Stimulated activated CD4-positive, alpha-beta T cell treated with anti-CD3 and anti-CD28 coated beads, Interleukin-4, amount 100 ng/mL, for 1 hour (primary cell): Measurements from ENCODE around the gene OSBPL10.

ENCODE experiments used
- DNase-seq: peaks from one replicate; pipeline ENCODE4 v3.0.0-alpha.2; 2020

Gene OSBPL10

DNA sequence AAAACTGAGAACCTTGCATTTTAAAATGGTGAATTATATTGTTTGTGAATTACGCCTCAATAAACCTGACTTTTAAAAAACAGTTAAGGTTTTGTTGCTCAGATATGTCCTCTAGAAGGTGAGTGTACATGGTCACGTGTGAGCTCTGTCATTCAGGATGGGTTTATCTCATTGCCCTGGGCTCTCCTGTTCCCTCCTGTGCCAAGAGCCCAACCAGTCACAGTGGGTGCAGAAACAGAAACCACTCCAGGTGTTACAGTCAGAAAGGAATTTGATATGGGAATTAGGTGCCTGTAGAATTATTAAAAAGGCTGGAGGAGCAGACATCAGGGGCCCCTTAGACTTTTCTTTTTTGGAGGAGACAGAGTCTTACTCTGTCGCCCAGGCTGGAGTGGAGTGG, 252.0 kb downstream of the OSBPL10 start:
- DNase-seq = no peak

DNA sequence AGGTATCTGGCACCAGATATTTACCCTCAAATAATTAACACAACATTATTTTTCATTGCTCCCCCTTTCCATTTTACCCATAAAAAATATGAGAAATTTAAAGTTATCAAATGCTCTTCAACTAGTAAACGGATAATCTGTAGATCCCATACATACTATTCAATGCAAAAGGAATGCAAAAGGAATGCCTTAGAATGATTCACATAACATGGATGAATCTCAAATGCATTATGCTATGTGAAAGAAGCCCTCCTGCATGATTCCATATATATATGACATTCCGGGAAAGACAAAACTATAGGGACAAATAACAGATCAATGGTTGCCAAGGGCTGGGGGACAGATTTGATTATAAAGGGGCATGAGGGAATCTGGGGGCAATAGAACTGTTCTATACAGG, 252.7 kb downstream of the OSBPL10 start:
- no peak for DNase-seq

DNA sequence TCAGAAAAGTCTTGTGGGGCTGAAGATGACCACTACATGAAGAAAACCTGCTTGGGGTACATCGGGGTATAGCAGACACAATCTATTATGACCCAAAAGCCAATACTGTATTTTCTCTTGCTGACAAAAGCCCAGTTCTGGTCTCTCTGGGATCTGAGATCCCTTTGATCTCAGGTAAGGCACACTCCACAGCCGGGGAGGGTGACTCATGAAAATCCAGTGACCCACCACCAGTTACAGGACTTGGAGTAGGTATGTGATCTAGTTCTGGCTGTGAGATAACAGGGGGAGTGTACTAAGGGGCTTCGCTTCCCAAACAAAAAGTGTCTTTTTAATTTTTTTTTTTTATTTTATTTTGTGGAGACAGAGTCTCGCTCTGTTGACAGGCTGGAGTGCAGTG, 255.1 kb downstream of the OSBPL10 start:
- DNase-seq = no peak

DNA sequence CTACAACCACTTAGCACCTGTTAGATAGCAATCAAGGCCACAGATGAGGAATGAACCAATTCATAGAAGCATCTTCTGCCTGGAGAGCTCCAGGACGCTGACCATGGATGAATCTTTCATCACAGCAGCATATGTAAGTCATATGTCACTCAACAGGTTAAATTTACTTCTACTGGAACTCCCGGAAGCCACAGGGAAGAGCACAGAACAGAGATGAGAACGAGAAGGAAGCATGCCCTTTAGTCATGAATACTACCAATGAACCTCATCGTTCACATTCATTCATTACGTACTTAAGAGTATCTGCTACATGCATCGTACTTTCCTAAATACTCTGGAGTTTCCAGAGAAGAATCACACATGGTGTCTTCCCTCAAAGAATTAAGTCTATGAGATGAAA, 255.5 kb downstream of the OSBPL10 start:
- no peak for DNase-seq

DNA sequence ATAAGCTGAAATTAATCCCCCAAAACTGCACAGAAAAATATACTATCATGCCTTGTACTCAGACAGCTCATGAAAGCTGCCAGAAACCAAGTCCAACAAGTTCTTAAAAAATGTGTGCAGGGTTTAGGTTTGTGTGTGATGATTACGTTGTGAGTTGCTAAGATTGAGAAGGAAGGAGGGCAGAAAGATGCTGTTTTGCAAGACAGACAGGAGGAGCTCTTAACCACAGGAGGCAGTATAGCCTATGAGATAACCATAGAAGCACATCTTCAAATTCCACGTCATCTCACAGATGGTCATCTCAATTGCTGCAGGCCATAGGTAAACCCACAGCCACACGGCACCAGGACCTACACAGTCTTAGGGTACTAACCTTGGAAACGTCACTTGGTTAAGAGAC, 256.4 kb downstream of the OSBPL10 start:
- DNase-seq = no peak

DNA sequence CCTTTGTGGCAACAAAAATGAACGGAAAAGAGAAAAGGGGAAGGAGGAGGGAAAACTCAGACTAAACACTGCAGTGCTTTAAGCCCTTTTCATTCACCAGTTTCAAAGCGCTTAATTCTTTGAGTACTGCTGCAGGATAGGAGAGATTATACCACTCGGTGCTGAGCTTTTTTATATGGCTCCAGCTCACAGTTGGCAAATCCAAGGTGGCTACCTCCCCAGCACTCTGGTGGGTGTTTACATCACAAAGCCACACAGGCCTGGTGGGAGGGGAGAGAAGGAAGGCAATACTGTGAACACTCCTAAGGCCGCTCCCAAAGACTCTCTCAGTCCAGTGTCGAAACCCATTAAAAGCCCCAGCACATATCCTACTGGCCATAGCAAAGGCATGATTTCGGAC, 256.9 kb downstream of the OSBPL10 start:
- no peak for DNase-seq

DNA sequence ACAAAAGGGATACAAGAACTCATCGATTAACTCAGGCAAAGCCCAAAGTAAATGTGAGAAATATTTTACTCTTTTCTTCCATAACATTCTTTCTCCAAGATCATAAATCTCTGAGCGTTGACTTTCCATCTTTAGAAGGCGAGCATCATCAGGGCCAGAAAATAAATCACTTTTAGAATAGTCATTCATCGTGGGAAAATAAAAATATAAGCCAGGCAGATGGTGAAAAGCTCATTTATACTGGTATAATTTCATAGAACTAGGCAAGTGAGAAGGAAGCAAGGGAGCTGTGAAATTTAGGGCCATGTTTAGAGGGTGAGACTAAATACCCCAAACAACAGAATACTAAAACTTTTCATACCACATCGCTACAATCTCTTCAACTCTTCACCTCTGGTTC, 257.4 kb downstream of the OSBPL10 start:
- DNase-seq = no peak

DNA sequence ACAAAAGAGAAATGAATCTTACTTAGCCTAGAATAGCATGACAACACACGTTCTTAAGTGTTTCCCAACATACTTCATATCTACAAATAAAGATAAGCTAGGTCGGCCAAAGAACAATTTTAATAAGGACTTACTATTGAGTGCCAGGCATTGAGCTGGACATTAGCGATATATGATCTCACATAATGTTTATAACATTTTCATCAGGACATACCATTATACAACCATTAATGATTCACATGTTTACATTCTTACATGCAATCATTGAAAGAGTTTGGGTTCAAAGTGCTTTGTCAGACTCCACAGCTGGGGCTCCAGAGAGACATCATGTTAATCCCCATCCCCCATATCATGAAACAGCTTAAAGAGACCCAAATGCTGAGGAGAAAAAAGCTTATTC, 259.4 kb downstream of the OSBPL10 start:
- DNase-seq = no peak

DNA sequence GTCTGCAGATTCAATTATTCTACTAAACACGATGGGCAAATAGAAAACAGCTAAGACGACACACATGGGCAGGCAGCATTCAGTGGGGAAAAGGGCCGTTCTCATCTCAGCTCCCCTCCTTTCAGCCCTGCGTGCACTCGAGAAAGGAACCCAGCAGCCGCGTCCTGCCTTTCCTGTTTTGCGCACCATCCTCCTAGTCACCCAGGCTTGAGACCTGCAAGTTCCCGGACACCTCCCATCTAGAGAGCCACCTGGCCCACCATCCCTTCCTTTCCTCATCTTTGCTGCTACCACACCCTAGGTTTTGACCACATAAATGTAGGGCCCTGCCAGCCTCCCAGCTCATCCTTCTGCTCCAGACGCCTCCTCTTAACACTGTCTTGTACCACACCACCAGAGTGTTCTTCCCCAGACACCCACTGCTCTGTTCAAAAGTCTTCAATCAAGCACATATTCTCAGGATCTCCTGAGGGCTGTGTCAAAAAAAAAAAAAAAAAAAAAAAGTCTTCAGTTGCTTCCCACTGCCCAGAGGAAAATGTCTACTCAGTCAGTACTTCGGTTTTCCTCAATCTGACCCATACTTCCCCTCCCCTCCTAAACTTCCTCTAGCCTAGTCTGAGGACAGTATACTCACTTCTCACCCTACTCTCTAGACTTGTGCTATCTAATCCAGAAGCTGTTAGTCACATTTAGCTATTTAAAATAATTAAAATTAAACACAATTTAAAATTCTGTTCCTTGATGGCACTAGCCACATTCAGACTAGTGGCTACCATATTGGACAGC, 266.4 kb downstream of the OSBPL10 start:
- DNase-seq = no peak

DNA sequence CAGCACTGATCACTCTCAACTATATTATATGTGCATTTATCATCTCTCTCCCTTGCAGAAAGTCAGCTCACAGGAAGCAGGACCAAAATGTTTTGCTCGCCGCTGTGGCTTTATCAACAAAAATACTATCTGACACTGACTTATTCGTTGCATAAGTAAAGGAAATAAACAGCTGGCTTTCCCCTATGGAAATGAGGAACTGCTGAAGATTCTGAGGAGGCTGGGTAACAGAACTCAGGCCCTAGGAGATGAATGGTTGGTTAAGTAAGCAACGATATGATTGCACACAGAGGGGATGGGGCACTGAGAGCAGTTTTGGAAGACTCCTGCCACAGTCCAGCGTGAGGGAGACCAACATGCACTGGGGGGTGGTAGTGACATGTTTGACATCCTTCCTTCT, 267.2 kb downstream of the OSBPL10 start:
- no peak for DNase-seq

DNA sequence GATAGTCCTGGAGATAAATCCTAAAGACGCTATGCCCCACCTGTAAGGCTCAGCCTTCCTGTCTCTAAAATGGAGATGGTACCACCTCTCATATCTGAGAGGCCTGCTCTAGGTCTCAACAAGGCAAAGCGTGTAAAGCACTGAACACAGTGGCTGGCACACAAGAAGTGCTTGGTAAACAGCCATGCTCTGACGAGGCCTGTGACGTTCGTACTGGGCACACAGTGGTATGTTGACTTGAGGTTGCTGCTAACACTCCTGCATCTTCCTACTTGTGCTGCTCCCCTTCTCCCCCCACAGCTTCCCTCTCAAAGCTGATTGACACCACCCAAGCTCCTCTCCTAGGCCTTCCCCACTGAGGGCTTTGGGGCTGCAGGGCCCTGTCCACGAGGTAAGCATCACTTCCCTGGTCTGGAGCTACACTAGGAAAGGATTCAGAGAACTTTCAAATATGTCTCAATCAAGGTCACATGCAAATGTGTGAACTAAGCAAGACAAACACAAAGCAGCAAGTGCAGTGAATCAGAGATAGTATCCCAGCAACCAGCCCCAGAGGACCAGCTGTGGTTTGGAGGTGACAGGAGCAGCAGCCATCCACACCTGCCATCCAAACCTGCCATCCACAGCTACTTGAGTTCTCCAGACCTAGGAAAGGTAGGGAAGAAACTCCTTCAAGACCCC, 270.8 kb downstream of the OSBPL10 start:
- no peak for DNase-seq

DNA sequence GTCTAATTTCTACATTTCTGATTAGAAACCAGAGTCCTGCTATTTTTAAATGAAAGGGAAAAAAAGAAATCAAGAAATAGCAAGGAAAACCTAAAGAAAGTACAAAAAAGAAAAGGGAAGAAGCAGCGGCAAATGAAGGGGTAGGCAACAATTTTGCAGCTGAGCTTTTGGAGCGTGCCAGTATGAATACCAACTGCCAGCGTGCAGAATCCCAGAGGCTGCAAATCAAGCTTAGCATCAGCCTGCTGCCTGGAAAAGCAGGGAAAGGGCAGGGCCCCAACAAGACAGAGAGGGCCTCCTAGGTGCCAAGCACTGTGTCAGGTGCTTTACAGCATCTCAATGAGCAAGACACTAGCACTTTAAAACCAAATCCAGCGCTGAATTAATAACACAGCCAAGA, 271.5 kb downstream of the OSBPL10 start:
- DNase-seq = no peak

DNA sequence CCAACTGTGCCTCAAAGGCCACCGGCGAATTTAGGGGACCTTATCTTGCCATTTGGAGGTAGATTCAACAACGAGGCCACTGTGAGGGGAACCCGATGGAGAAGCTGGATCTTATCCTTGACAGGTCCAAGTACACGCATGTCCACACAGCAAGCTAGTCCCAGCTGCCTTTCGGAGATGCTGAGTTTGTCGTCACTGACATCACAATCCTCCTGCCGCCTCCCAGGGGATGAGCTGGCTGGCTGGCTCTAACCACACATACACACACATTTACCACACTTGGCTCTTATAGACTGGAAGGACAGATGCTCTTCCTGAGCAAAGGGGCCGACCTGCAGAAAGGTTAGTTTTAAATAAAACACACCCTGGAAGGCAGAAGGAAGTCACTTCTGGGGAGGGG, 272.1 kb downstream of the OSBPL10 start:
- no peak for DNase-seq

DNA sequence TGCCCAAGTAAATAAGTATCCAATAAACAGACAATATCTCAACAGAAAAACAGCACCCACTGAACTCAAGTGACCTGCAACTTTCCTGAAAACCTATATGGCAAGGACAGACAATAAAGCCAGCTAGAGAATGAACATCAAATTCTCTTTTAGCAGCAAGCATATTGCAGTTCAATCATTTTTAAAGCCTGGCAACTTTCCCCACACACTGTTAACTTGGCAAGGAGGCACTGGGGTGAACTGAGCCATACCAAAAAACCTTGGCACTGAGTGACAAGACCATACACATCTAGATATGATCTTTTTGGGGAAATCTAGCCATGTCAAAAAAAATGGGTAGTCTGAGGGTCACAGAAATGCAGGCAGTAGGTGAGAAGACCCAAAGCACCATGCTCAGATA, 273.8 kb downstream of the OSBPL10 start:
- no peak for DNase-seq

DNA sequence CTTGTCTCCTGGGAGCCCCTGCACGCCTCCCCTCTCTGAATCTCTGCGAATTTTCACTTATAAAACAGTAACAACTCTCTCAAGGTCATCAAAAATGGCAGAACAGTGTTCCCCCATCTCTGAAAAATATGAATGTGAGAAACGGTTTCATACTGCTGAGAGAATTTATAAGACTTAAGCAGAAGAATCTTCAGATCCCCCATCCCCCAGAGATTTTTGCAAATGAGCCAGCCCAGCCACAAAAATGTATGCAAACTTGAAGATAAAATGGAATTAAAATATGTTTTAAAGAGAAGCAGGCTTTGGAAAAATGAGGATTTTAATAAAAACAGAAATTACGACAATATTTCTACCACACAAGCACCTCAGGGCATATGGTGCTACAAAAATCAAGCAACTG, 275.3 kb downstream of the OSBPL10 start:
- no peak for DNase-seq

DNA sequence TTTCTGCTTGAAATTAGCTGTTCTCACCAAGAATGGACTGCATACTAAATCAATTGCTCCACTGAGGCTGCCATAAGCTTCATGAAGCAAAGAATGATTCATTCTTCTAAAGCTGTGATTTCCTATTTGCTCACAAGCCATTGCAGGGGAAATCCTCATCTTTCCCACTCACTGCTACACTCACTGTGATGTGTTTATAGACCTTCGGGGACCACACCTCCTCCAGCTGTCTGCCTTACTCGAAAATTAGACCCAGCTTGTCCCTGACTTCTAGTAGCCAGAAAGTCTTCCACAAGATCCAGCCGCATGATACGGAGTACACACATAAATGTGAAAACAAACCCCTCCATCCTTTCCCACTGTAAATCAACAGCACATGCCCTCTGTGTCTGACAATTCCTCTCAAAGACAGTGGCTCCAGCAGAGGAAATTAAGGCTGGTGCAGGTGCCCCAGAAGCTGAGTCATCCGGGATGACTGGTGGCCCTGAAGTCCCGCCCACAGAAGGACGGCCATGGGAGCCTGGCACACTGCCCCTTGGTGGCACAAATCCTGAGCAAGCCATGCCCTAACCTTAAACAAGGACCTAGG, 276.4 kb downstream of the OSBPL10 start:
- peak; percentile 9 for DNase-seq

DNA sequence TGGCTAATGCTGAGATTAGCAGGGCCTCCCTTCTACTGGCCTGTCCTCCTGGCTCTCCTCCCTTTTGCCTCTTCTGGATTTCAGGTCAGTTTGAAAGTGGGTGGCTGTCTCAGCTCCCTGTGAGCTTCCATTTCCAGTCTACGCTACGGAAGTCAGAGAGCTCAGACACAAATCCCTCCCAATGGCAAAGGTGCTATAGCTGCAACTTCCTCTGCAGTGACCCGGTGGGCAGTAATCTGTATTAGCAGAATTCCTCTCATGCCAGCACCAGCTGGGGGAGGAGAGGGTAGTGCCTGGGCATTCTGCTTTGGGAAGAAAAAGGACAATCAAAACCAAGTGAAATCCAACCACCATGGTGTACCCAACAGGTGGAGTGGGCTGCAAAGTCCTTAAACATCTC, 276.9 kb downstream of the OSBPL10 start:
- no peak for DNase-seq

DNA sequence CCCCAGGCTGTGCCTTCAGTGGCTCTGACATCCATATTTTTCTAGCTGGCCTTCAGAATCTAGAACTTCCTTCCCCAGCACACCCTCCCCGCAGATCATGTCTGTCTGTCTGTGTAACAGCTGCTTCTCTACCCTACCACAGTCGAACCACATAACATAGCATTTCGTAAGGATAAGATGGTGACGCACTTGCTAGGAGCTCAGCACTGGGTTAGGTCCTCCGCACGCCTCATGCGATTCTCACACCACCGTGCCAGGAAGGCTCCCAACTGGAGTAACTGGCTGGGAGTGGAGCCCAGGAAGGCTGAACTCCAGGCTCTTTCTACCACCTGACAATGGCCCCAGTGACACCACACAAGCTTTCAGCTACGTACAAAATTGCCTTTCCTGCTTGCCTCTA, 279.8 kb downstream of the OSBPL10 start:
- DNase-seq = no peak

DNA sequence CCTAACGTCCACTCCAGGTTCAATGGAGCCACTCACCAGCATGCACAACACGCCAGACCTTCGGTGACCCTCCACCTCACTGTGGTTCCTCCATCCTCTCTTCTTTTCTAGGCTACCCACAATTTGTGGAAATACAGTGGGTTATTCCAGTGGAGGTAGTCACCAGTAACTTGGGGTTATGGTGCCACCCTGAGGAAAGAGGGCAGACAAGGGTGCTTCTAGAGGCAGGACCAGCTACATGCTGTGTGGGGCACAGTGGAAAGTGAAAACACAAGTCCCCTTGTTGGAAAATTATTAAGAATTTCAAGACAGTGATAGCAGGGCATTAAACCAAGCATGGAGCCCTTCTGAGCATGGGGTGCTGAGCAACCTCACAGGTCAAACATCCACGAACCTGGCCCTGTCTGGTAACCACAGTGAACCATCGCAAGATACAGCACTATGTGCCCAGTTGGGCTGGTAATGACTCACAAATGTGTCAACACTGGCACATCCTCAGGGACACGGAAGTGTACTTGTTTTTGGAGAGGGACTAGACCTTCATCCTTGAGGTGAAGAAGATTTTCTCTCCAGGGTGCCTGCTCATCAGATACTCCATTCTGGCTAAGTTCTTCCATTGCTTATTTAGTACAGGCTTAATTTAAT, 281.6 kb downstream of the OSBPL10 start:
- DNase-seq = no peak

DNA sequence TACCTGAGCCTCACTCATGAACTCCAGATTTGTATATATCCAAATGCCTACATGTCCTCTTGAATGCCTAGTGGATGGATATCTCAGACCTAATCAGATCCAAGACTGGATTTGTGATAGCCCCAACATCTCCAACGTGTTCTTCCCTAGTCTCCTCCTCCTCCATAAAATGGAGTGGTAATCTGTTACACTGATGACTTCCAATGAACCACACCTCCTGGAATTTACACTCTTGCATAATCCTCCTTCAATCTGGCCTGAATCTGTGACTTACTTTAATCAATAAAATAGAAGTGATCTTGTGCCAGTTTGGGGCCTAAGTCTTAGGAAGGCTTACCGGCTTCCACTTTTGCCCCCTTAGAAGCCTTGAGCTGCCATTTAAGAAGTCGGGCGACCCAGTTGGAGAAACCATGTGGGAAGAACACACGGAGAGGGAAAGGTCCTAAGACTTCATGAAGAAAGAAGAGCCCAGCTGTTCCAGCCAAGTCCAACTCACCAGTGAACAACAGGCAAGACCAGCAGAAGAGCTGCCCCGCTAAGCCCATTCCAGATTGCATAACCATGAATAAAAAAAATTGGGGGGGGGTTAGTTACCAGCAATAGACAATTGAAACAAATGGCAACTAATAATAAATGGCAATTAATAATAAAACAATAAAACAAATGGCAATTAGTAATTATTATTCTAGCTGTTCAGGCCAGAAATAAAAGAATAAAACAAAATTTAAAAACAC, 284.1 kb downstream of the OSBPL10 start:
- DNase-seq = no peak

DNA sequence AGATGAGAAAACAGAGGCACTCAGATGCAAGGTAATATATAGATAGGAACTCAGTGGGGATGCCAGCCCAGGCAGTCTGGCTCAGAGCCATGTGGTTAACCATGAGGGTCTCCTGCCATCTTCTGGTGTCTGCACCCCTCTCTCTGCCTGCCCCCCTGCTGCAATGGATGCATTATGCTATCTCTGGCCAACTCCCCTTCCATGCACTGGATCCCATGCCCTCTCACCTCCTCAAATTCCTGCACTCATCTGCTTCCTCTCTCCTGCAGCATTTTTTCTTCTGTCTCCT, 285.1 kb downstream of the OSBPL10 start:
- no peak for DNase-seq

DNA sequence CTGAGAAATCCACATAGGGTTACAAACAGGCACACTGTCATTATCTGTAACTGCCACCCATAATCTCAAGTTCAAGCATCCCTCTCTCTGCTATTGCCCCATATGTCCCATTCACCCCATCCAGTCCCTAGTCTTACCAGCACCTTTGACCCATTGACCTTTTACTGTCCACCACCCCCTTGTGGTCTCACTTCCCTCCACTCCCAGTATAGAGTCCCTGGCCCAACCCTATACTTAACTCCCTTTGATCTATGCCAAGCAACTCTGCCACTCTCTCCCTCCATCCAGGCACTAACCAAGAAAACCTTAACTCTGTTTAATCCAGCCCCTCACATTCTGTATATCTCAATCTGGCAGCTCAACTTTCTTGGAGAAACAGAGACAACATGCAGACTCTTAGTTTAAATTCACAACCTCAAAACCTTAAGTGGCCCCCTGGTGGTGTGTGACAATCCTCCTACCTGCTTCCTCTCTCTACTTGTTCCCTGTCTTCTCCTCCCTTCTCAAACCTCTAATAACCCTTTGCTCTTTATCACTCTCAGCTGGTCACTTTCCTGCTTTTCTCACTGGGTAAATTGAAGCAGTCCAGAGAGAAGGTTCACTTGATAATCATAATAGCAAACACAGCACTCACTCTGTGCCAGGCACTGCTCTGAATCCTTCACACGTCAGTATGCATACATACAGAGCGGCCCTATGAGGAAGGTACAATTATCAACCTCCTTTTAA, 285.6 kb downstream of the OSBPL10 start:
- DNase-seq = peak; percentile 28

DNA sequence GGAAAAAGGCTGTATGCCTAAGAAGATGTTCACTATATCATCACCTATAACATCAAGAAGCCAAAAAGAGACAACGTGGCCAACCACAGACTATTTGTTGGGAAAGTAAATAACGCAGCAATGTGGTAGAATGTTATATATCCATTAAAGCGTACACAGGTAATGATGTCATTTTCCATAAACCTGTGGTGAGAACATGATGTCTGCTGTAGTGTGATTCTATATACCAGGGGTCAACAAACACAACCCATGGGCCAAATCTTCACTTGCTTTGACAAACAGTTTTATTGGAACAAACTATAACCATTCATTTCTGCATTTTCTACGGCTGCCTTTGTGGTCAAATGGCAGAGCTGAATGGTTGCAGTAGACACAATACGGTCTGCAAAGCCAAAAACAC, 287.7 kb downstream of the OSBPL10 start:
- no peak for DNase-seq
